Dermis microvascular lymphatic vessel endothelial cell (primary cell): ENCODE data around the gene STX8. TPM values are rescaled to one million over a fixed set of nuclear protein-coding genes. Genes with fewer than 3 reads are reported as not detected.
A peak's percentile ranks its signal among the peaks of the same experiment; 100 is the strongest.
"Not testable (repeated sequence)": the region's sequence is repeated elsewhere in the genome, so short reads cannot be mapped to it uniquely, and the experiment has no call there.

Experiments used
- DNase-seq, 2 donors: peaks; one replicate each; pipeline versions ENCODE4 v3.0.0 to v3.0.0-alpha.2; 2010; ENCODE audit warnings: low read depth in 2 of 2
- total RNA-seq: library from RNA; depleted of rRNA; stranded (reverse); fragments of >200 nt; gene quantifications from 2 replicates; pipeline ENCODE4 v1.2.1, GENCODE V29; 2014

STX8 gene, protein sequence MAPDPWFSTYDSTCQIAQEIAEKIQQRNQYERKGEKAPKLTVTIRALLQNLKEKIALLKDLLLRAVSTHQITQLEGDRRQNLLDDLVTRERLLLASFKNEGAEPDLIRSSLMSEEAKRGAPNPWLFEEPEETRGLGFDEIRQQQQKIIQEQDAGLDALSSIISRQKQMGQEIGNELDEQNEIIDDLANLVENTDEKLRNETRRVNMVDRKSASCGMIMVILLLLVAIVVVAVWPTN
- 49.3 and 59.8 TPM in 2 replicates for total RNA-seq

DNA sequence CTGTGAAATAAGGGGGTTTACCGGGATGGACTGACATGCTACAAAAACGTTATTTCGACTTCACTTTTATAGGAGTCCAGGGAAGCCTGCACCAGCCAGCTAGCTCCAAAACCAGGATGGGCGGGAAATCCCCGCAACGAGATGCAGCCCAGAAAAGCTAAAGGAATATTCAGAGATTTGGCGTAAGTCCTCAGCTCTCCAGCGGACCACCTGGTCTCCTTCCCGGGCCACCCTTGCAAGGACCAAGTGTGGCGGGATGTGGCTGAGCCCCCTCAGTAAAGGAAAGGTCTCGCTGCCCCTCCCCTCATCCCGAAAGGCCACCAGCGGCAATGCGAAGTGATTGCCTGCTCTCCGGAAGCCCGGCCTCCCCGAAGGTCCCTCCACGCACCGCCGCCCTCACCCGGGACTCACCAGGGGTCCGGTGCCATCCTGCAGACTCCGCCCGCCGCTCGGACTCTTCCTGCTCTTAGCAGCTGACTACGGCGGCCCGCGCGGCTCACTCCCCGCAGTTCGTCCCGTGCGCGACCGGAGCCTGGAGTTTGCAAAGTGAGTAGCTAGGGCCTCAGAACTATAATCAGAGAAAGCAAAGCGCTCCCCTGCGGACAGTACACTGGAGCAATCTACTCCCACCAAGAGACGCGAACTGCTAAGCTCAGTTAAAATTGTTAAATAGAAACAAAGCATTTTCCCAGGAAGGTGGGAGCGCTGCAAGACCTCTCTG, at the start of gene STX8:
Gene STX8 (minus strand): TSS at position 440 of the 721 bp plus-strand sequence. CDS start 12 bp downstream, at position 428.
- peak; percentile 73 to 91 for DNase-seq

GRCh38 chr17:9622961-9623360, 47.3 kb upstream of the STX8 start:
- no peak for DNase-seq

DNA sequence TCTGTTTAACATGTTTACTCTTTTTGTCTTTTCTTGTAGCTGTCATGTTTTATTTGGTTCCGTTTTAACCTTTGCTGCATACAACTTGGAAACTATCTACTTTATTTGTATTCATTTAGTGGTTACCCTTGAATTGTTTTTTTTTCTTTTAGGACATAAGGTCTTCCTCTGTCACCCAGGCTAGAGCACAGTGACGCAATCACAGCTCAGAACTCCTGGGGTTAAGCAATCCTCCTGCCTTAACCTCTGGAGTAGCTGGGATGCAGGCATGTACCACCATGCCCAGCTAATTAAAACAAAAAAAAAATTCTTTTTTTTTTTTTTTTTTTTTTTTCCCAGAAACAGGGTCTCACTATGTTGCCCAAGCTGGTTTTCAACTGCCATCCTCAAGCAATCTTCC, 39.9 kb upstream of the STX8 start:
- no peak for DNase-seq

- DNase-seq: no peak
Observed at GRCh38 chr17:9612006-9612405, 36.4 kb upstream of the STX8 start.

GRCh38 chr17:9611557-9611956, 35.9 kb upstream of the STX8 start:
- DNase-seq: no peak

GRCh38 chr17:9607058-9607457, 31.4 kb upstream of the STX8 start:
- DNase-seq: not testable (repeated sequence)

GRCh38 chr17:9606453-9606852, 30.8 kb upstream of the STX8 start:
- DNase-seq: no peak

GRCh38 chr17:9604583-9604982, 29.0 kb upstream of the STX8 start:
- not testable (repeated sequence) for DNase-seq

- DNase-seq: no peak
Observed at GRCh38 chr17:9598661-9599060, 23.0 kb upstream of the STX8 start.

- DNase-seq: not testable (repeated sequence)
Observed at GRCh38 chr17:9597638-9598037, 22.0 kb upstream of the STX8 start.

GRCh38 chr17:9594065-9594464, 18.4 kb upstream of the STX8 start:
- DNase-seq: no peak

DNA sequence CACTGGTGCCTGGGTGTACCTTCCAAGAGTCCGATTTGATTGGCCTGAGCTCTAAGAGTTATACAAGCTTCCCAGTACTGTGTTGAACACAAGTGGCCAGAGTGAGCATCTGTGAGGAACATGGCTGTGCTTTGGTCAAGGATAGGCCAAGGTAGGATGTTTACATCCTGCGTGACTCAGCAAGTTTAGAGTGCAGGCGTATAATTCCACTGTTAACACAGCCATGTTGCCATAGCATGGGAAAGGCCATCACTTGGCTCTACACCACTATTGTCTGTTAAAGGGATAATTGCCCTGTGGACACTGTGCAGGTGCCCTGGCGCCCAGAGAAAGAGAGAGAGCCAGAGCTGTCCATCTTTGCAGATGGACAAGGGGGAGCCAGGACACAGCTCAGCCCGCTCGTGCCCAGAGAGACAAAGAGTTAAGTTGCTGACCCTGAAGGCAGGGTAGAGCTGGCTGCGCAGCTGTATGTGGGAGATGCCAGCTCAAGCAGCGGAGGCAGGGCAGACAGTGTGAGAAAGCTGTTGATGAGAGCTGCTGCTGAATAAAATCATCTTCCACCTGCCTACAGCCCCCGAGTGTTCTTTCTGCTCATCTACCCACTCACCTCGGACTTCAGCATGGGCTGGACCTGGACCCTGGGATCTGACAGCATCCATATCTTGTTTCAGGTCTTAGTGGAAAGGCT, 12.5 kb upstream of the STX8 start:
- DNase-seq: no peak

- no peak for DNase-seq
Observed at GRCh38 chr17:9577373-9577709, 1.7 kb upstream of the STX8 start.

GRCh38 chr17:9576521-9577372, 1.1 kb upstream of the STX8 start, which contains the start of gene CFAP52:
Gene CFAP52, plus strand, starts transcription at chr17:9576642. Its CDS starts 54 bp downstream, at chr17:9576696.
- peak; percentile 25 to 68 for DNase-seq

- DNase-seq: no peak
Observed at GRCh38 chr17:9571201-9571600, 4.4 kb downstream of the STX8 start.

DNA sequence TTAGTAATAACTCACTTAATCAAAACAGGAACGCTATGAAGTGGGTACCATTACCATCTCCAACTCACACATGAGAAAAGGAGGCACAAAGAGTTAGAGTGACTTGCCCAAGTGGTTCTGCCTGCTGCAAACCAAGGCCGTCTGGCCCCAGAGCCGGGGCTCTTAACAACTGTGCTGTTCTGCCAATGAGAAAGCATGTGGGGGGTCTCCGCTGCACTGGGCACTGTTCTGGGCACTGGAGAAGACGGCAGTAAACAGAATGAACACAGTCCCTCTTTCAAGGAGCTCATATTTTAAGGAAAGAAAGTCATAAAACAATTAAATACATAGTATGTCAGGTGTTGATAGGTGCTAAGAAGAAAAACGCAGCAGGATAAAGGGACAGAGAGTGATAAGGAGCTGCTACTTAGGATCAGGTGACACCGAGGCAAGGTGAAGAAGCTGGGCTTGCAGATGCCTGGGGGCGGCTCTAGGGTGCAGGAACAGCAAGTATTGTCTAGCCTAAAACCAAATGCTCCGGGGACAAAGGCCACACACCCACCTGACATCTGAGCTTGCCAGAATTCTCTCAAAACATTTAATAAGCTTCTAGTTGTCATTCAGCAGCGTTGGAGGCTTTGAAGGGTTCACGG, 6.5 kb downstream of the STX8 start:
- DNase-seq: no peak

GRCh38 chr17:9568004-9568403, 7.6 kb downstream of the STX8 start:
- DNase-seq: no peak

DNA sequence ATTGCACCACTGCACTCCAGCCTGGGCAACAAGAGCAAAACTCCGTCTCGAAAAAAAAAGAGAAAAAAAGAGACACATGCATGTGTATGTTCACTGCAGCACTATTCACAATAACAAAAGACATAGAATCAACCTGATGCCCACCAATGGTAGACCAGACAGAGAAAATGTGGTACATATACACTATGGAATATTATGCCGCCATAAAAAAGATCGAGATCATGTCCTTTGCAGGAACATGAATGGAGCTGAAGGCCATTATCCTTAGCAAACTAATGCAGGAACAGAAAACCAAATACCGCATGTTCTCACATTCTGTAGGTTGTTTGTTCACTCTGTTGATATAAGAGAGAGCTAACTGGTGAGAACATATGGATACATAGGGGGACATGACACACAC, 8.9 kb downstream of the STX8 start:
- DNase-seq: not testable (repeated sequence)

- peak; percentile 57 to 65 for DNase-seq
Observed at GRCh38 chr17:9566067-9566466, 9.6 kb downstream of the STX8 start.

- DNase-seq: no peak
Observed at GRCh38 chr17:9564104-9564503, 11.5 kb downstream of the STX8 start.

DNA sequence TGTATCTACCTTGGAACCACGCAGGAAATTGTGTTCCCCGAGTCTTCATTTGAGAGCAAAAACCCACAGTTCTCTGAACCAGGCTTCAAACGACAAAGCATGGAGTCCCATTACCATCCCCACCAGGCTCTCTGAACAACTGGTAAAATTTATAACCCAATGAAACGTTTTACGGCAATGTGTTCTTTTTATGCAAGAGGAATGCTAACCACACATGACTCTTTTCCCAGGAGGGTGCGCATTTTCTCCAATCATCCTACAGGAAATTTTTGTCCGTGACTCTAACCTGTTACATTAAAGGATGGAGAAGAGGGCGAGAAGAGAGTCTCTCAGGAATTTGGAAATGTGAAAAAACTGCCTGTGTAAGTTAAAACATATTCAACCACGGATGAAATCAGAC, 17.8 kb downstream of the STX8 start:
- DNase-seq: no peak
